HUES48 (cell line): ENCODE data around the gene NME4.
A peak's percentile ranks its signal among the peaks of the same experiment; 100 is the strongest.

Experiments used
- H3K27ac ChIP-seq: one replicate; pipeline ENCODE4 v1.7.0; 2013; ENCODE audit warnings: low read depth, low read length, inconsistent platforms
- H3K27me3 ChIP-seq: 2 replicates; pipeline ENCODE4 v1.6.1; 2013; ENCODE audit warnings: mild to moderate bottlenecking, low read length; ENCODE audit not compliant: control insufficient read depth, insufficient read depth
- H3K36me3 ChIP-seq: 2 replicates; pipeline ENCODE4 v1.6.1; 2013; ENCODE audit warnings: low read length; ENCODE audit not compliant: control insufficient read depth, insufficient read depth
- H3K4me1 ChIP-seq: 2 replicates; pipeline ENCODE4 v1.6.1; 2013; ENCODE audit warnings: mild to moderate bottlenecking, low read length; ENCODE audit not compliant: control insufficient read depth, insufficient read depth
- H3K4me3 ChIP-seq: 2 replicates; pipeline ENCODE4 v1.5.1; 2013; ENCODE audit warnings: mild to moderate bottlenecking, low read depth, low read length
- H3K9ac ChIP-seq: 2 replicates; pipeline ENCODE4 v1.6.1; 2013; ENCODE audit warnings: mild to moderate bottlenecking, low read depth, low read length, moderate library complexity
- H3K9me3 ChIP-seq: 2 replicates; pipeline ENCODE4 v1.6.1; 2013; ENCODE audit warnings: low read length; ENCODE audit not compliant: control insufficient read depth, insufficient read depth

The NME4 gene

GRCh38 chr16:425082-425718, 28.2 kb downstream of the NME4 start, which contains the start of gene RAB11FIP3:
TSS of gene RAB11FIP3 (plus strand) at chr16:425649. CDS start at chr16:426007, 358 bp downstream.
- H3K4me1 ChIP-seq = peaks cover 8% of the 10 kb centered on the region
- peak within 1 kb of the TSS; percentile 35; the same call in 1 of the 2 replicates for H3K9ac ChIP-seq
- peaks cover 33% of the 10 kb centered on the region for H3K27me3 ChIP-seq
- H3K27ac ChIP-seq = no peak within 1 kb of the TSS
- peak within 1 kb of the TSS; percentile 85 for H3K4me3 ChIP-seq
- H3K9me3 ChIP-seq = no peaks in the 10 kb centered on the region
- 0 out of 2 replicates have a peak, but pooled peaks cover 7% of the 10 kb centered on the region for H3K36me3 ChIP-seq

GRCh38 chr16:425740-426114, 28.7 kb downstream of the NME4 start:
- peaks cover 8% of the 10 kb centered on the region for H3K4me1 ChIP-seq
- peaks cover 33% of the 10 kb centered on the region for H3K27me3 ChIP-seq
- H3K9me3 ChIP-seq = no peaks in the 10 kb centered on the region
- peak overlapping the region; percentile 85; the same call in 1 of the 2 replicates for H3K4me3 ChIP-seq
- no peak overlapping the region for H3K27ac ChIP-seq
- peak overlapping the region; percentile 35; the same call in 1 of the 2 replicates for H3K9ac ChIP-seq
- 0 out of 2 replicates have a peak, but pooled peaks cover 11% of the 10 kb centered on the region for H3K36me3 ChIP-seq

- Histone ChIP-seq H3K27ac (no peak overlapping the region), H3K4me1 (peaks cover 8% of the 10 kb centered on the region), H3K4me3 (peak overlapping the region; percentile 85), H3K9me3 (no peaks in the 10 kb centered on the region), H3K27me3 (peaks cover 33% of the 10 kb centered on the region), H3K9ac (peak overlapping the region; percentile 35; the same call in 1 of the 2 replicates), H3K36me3 (0 out of 2 replicates have a peak, but pooled peaks cover 11% of the 10 kb centered on the region)
Measured at GRCh38 chr16:426115-426905, 29.3 kb downstream of the NME4 start.

- Histone ChIP-seq H3K9me3 (no peaks in the 10 kb centered on the region), H3K36me3 (0 out of 2 replicates have a peak, but pooled peaks cover 11% of the 10 kb centered on the region), H3K4me3 (peak overlapping the region; percentile 85), H3K27ac (no peak overlapping the region), H3K9ac (0 out of 2 replicates have a peak overlapping the region, but pooled peaks have one; percentile 35), H3K4me1 (peaks cover 8% of the 10 kb centered on the region), H3K27me3 (peaks cover 33% of the 10 kb centered on the region)
Measured at GRCh38 chr16:426906-427249, 29.9 kb downstream of the NME4 start.

- Histone ChIP-seq H3K9me3 (no peaks in the 10 kb centered on the region), H3K27me3 (peaks cover 33% of the 10 kb centered on the region), H3K9ac (no peak overlapping the region), H3K4me3 (peak overlapping the region; percentile 85), H3K27ac (no peak overlapping the region), H3K36me3 (0 out of 2 replicates have a peak, but pooled peaks cover 11% of the 10 kb centered on the region), H3K4me1 (peaks cover 8% of the 10 kb centered on the region)
Measured at GRCh38 chr16:427250-427649, 30.3 kb downstream of the NME4 start.

- H3K4me3 ChIP-seq = no peak overlapping the region
- H3K4me1 ChIP-seq = peaks cover 8% of the 10 kb centered on the region
- H3K9me3 ChIP-seq = no peaks in the 10 kb centered on the region
- 0 out of 2 replicates have a peak, but pooled peaks cover 13% of the 10 kb centered on the region for H3K36me3 ChIP-seq
- no peak overlapping the region for H3K9ac ChIP-seq
- peaks cover 14% of the 10 kb centered on the region; the same call in 1 of the 2 replicates for H3K27me3 ChIP-seq
- H3K27ac ChIP-seq = no peak overlapping the region
Measured at GRCh38 chr16:430904-431303, 33.9 kb downstream of the NME4 start.

GRCh38 chr16:440627-441026, 43.6 kb downstream of the NME4 start:
- Histone ChIP-seq H3K4me1 (no peaks in the 10 kb centered on the region), H3K36me3 (0 out of 2 replicates have a peak, but pooled peaks cover 4% of the 10 kb centered on the region), H3K27ac (no peak overlapping the region), H3K9me3 (no peaks in the 10 kb centered on the region), H3K9ac (no peak overlapping the region), H3K27me3 (no peaks in the 10 kb centered on the region), H3K4me3 (no peak overlapping the region)

GRCh38 chr16:441447-441846, 44.4 kb downstream of the NME4 start:
- Histone ChIP-seq H3K36me3 (0 out of 2 replicates have a peak, but pooled peaks cover 4% of the 10 kb centered on the region), H3K4me1 (no peaks in the 10 kb centered on the region), H3K9me3 (no peaks in the 10 kb centered on the region), H3K4me3 (no peak overlapping the region), H3K9ac (no peak overlapping the region), H3K27ac (no peak overlapping the region), H3K27me3 (no peaks in the 10 kb centered on the region)

- Histone ChIP-seq H3K4me1 (no peaks in the 10 kb centered on the region), H3K9ac (no peak overlapping the region), H3K36me3 (0 out of 2 replicates have a peak, but pooled peaks cover 4% of the 10 kb centered on the region), H3K4me3 (no peak overlapping the region), H3K9me3 (no peaks in the 10 kb centered on the region), H3K27me3 (no peaks in the 10 kb centered on the region), H3K27ac (no peak overlapping the region)
Measured at GRCh38 chr16:442976-443375, 46.0 kb downstream of the NME4 start.

- Histone ChIP-seq H3K27me3 (no peaks in the 10 kb centered on the region), H3K36me3 (0 out of 2 replicates have a peak, but pooled peaks cover 4% of the 10 kb centered on the region), H3K9me3 (no peaks in the 10 kb centered on the region), H3K4me3 (no peak overlapping the region), H3K4me1 (no peaks in the 10 kb centered on the region), H3K27ac (no peak overlapping the region), H3K9ac (no peak overlapping the region)
Measured at GRCh38 chr16:444027-444426, 47.0 kb downstream of the NME4 start.

- H3K27ac ChIP-seq = no peak overlapping the region
- H3K9me3 ChIP-seq = no peaks in the 10 kb centered on the region
- H3K4me1 ChIP-seq = no peaks in the 10 kb centered on the region
- H3K36me3 ChIP-seq = no peaks in the 10 kb centered on the region
- no peak overlapping the region for H3K9ac ChIP-seq
- H3K27me3 ChIP-seq = no peaks in the 10 kb centered on the region
- no peak overlapping the region for H3K4me3 ChIP-seq
Measured at GRCh38 chr16:445566-445965, 48.6 kb downstream of the NME4 start.
